IPS DF 6.9 (cell line): Measurements from ENCODE around the gene PPM1F.

Experiments used
- DNase-seq: peaks from one replicate; pipeline ENCODE4 v3.0.0-alpha.2; 2013; ENCODE audit warnings: low read depth, low spot score
- H3K27ac ChIP-seq: one replicate; pipeline ENCODE4 v1.5.1; 2013; ENCODE audit warnings: low read length, control low read depth
- H3K27me3 ChIP-seq: 2 replicates; pipeline ENCODE4 v1.6.1; 2013; ENCODE audit warnings: mild to moderate bottlenecking, low read length; ENCODE audit not compliant: control insufficient read depth, insufficient read depth
- H3K36me3 ChIP-seq: 2 replicates; pipeline ENCODE4 v1.6.1; 2013; ENCODE audit warnings: low read length; ENCODE audit not compliant: control insufficient read depth, insufficient read depth
- H3K4me1 ChIP-seq: 2 replicates; pipeline ENCODE4 v1.6.1; 2013; ENCODE audit warnings: low read length; ENCODE audit not compliant: control insufficient read depth, insufficient read depth
- H3K4me3 ChIP-seq: 2 replicates; pipeline ENCODE4 v1.5.1; 2013; ENCODE audit warnings: mild to moderate bottlenecking, low read length
- H3K9me3 ChIP-seq: 2 replicates; pipeline ENCODE4 v1.6.1; 2013; ENCODE audit warnings: low read length, inconsistent platforms; ENCODE audit not compliant: control insufficient read depth, insufficient read depth
- WGBS: extraction: QIAGEN DNeasy Blood & Tissue Kit; methylation state at CpG from one replicate; pipeline ENCODE4 v1.1.7; 2013; ENCODE audit warnings: mixed read lengths, missing lambda C conversion rate; ENCODE audit not compliant: insufficient read length, insufficient coverage; 5-methylcytosine and 5-hydroxymethylcytosine counted together

PPM1F gene

GRCh38 chr22:21960200-21961126 is 7.8 kb upstream of the PPM1F start:
- DNase-seq: no peak
- Histone ChIP-seq H3K9me3 (no peaks in the 10 kb centered on the region), H3K27me3 (no peaks in the 10 kb centered on the region), H3K36me3 (peaks cover 53% of the 10 kb centered on the region), H3K27ac (no peak overlapping the region), H3K4me1 (no peaks in the 10 kb centered on the region; the same call in 1 of the 2 replicates), H3K4me3 (no peak overlapping the region)
- no CpG with 5 or more reads among the region's 24 CpGs for WGBS

DNA sequence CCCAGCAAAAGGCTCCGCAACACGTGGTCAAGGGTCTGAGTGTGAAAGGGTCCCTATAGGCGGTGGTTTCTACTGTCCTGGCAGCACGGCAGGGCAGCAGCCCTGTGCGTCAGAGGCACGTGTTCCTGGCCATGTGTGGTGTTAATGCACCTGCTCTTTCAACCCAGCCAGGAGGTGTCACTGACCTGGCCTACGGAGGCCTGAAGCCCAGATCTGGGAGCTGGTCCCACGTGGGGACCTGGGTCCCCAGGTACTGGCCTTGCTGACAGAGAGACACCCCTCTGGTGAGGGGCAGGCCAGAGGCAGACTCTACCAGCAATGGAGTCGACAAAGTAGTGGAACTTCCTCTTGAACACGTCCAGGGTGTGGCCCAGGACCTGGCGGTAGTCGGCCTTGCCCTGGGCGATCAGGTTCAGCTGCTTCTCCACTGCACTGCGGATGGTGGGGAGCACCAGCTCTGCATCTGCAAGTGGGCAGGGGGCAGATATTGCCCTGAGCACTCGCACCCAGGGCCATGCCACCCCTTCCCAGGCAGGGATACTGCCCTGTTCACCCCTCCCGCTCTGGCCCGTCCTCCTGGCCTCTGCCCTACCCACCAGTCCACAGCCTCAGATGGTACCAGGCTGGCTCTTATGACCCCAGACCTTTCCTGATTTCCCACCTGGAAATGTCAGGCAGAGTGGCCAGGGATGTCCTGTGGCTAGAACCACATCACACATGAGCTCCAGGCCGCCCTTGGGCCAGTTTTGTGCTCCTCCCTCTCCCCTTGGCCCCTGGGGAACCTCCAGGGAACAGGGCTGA is 6.8 kb upstream of the PPM1F start:
- H3K36me3 ChIP-seq: peaks cover 46% of the 10 kb centered on the region
- no peak overlapping the region for H3K4me3 ChIP-seq
- no peak overlapping the region for H3K27ac ChIP-seq
- H3K27me3 ChIP-seq: no peaks in the 10 kb centered on the region
- DNase-seq: no peak
- no peaks in the 10 kb centered on the region for H3K9me3 ChIP-seq
- WGBS: no CpG with 5 or more reads among the region's 18 CpGs
- H3K4me1 ChIP-seq: no peaks in the 10 kb centered on the region; the same call in 1 of the 2 replicates

- Histone ChIP-seq H3K9me3 (no peaks in the 10 kb centered on the region), H3K27ac (no peak overlapping the region), H3K27me3 (no peaks in the 10 kb centered on the region), H3K36me3 (peaks cover 37% of the 10 kb centered on the region), H3K4me1 (no peaks in the 10 kb centered on the region; the same call in 1 of the 2 replicates), H3K4me3 (no peak overlapping the region)
- no peak for DNase-seq
- no CpG with 5 or more reads among the region's 22 CpGs for WGBS
Measured at GRCh38 chr22:21958360-21959273, 6.0 kb upstream of the PPM1F start.

DNA sequence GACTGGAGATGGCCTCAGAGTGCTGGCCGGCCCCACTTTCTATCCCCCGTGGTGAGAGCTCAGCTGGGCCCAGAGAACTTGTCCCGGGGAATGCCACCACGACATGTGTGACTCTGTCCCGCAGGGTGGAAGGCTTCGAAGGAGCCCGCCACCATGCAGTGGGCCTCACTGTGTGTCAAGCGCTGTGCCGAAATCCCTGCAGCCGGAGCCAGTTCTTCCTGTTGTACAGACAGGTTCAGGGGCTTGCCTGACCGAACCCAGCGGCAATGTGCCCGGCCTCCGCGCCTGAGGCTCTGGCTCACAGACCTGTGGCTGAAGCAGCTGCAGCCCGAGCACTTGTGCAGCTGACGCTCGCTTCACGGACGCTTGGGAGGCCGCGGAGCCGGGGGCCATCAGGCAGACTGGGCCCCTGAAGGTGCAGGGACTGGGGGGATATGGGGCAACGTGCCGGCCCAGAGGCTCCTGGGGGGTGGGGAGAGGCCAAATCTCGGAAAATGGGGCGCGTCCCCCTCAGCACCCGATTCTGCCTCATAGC is 650 bp downstream of the PPM1F start:
- peak overlapping the region; percentile 69; the same call in 1 of the 2 replicates for H3K4me3 ChIP-seq
- H3K9me3 ChIP-seq: no peaks in the 10 kb centered on the region
- H3K27ac ChIP-seq: no peak overlapping the region
- no peaks in the 10 kb centered on the region for H3K27me3 ChIP-seq
- no peak for DNase-seq
- H3K36me3 ChIP-seq: no peaks in the 10 kb centered on the region
- WGBS: no CpG with 5 or more reads among the region's 29 CpGs
- H3K4me1 ChIP-seq: no peaks in the 10 kb centered on the region

- H3K4me1 ChIP-seq: no peaks in the 10 kb centered on the region
- WGBS: no CpG with 5 or more reads among the region's 7 CpGs
- H3K27ac ChIP-seq: no peak overlapping the region
- H3K4me3 ChIP-seq: no peak overlapping the region
- no peak for DNase-seq
- no peaks in the 10 kb centered on the region for H3K27me3 ChIP-seq
- H3K9me3 ChIP-seq: no peaks in the 10 kb centered on the region
- H3K36me3 ChIP-seq: no peaks in the 10 kb centered on the region
Measured at GRCh38 chr22:21951062-21951461, 1.6 kb downstream of the PPM1F start.

- WGBS: no CpG with 5 or more reads among the region's 1 CpG
Measured at GRCh38 chr22:21949948-21950347, 2.7 kb downstream of the PPM1F start.

DNA sequence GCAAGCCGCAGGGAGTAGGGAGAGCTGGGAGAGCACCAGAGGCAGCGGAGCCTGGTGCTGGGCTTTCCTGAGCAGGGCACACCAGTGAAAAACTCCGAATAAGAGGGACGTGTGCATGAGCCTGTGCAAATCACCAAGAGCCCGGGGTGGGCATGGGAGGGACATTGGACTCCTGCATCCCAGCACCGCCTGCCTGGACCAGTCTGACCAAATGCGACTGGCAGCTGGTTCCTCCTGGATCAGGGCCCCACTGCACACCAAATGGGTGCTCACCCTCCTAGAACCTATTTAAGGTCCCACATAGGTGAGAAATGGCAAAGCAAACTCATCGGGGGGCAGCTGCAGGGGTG is 3.1 kb downstream of the PPM1F start:
- no CpG with 5 or more reads among the region's 8 CpGs for WGBS

More at GRCh38 chr22:21949948-21950347, 2.7 kb downstream of the PPM1F start:
- no peak for DNase-seq
- Histone ChIP-seq H3K36me3 (no peaks in the 10 kb centered on the region; the same call in 1 of the 2 replicates), H3K27me3 (no peaks in the 10 kb centered on the region), H3K27ac (no peak overlapping the region), H3K4me1 (no peaks in the 10 kb centered on the region), H3K4me3 (no peak overlapping the region), H3K9me3 (no peaks in the 10 kb centered on the region)

DNA sequence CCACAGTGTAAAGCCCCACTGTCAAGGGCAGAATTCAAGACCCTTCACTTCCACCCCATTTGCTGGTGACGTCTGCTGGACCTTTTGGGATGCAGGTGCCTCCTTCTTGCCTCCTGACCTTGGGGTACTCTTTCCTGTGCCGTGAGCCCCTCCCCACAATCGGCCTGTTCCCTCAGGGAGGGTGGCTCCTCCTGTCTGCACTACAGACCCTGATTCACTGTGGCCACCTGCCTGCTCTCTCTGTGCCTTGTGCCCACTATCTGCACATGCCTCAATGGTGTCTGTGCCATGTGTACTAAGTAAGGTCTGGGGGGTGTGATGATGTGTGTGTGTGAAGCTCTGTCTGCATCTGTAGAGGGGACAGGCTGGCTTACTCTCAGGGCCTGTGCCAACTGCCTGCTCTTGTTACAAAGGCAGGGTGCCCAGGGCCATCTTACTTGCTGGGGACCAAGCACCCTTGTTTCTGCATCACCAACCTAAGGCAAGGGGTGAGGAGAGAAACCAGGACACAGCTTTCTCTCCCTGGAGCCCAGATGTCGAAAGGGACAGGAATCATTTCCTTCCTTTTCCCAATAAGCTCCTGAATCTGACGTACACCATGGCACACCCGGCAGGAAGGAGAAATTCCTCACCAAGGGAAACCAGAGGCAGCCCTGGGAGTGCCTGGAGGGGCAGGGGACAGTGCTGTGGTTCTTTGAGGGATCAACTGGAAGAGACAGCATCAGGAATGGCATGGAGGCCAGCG is 3.7 kb downstream of the PPM1F start:
- no peak for DNase-seq
- WGBS: no CpG with 5 or more reads among the region's 7 CpGs
- H3K36me3 ChIP-seq: no peaks in the 10 kb centered on the region; the same call in 1 of the 2 replicates
- no peak overlapping the region for H3K4me3 ChIP-seq
- no peaks in the 10 kb centered on the region for H3K9me3 ChIP-seq
- no peaks in the 10 kb centered on the region for H3K27me3 ChIP-seq
- H3K27ac ChIP-seq: no peak overlapping the region
- no peaks in the 10 kb centered on the region for H3K4me1 ChIP-seq

More for the DNA sequence above, 3.1 kb downstream of the PPM1F start:
- H3K27me3 ChIP-seq: no peaks in the 10 kb centered on the region
- DNase-seq: no peak
- no peak overlapping the region for H3K27ac ChIP-seq
- no peaks in the 10 kb centered on the region; the same call in 1 of the 2 replicates for H3K36me3 ChIP-seq
- no peaks in the 10 kb centered on the region for H3K4me1 ChIP-seq
- H3K9me3 ChIP-seq: no peaks in the 10 kb centered on the region
- H3K4me3 ChIP-seq: no peak overlapping the region

DNA sequence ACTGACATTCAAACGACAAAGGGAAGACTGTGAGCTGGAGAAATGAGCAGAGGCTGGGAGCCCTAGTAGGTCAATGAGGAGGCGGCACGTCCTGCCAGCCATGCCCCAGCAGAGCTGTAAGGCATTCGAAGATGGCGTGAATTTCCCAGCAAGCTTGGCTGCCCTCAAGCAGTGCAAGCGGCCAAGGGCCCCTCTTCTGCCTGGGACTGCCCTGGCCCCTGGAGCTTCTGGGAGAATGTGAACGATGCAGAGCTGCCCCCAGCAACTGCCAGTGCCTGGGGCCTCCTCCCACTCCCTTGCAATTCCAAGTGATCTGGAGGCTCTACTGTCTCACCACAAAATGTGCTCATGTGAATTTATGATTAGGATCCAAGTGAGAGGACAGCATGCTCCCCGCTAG is 4.3 kb downstream of the PPM1F start:
- Histone ChIP-seq H3K27me3 (no peaks in the 10 kb centered on the region), H3K4me1 (no peaks in the 10 kb centered on the region), H3K36me3 (no peaks in the 10 kb centered on the region; the same call in 1 of the 2 replicates), H3K27ac (no peak overlapping the region), H3K4me3 (no peak overlapping the region), H3K9me3 (no peaks in the 10 kb centered on the region)
- DNase-seq: no peak
- no CpG with 5 or more reads among the region's 8 CpGs for whole genome bisulfite sequencing
